OCI-LY7 (cell line): ENCODE measurements around the gene LCNL1. TPM values are rescaled to one million over a fixed set of nuclear protein-coding genes. Genes with fewer than 3 reads are reported as not detected.

Experiments
- BruUV-seq: library from RNA; stranded (reverse); fragments of 400-500 nt; replicated peaks from 2 replicates; lab custom pipeline; 2021; lab: Mats Ljungman, UMichigan
- CTCF ChIA-PET: fragments of 300-600 bp; sonication (Branson Sonifier 250); formaldehyde crosslinking; loops from one replicate; lab custom pipeline; 2022; ENCODE audit warnings: antibody characterized with exemption; ENCODE audit not compliant: unreplicated experiment; lab: Charles Lee
- POLR2A ChIA-PET: fragments of 300-600 bp; sonication (Branson Sonifier 250); formaldehyde crosslinking; loops from one replicate; lab custom pipeline; 2022; ENCODE audit warnings: antibody characterized with exemption; lab: Charles Lee
- DNase-seq: peaks from one replicate; pipeline ENCODE4 v3.0.0-alpha.2; 2015; ENCODE audit warnings: low spot score
- H2AFZ ChIP-seq: fragments of 200-600 bp; sonication (generic), shearing (Covaris generic); 2 replicates; pipeline ENCODE4 v1.6.1; 2014; ENCODE audit warnings: mild to moderate bottlenecking, antibody characterized with exemption, low read length, moderate library complexity
- H3K27ac ChIP-seq: fragments of 200-600 bp; sonication (generic); 2 replicates; pipeline ENCODE4 v1.5.1; 2014; ENCODE audit warnings: mixed run types, low read depth, mild to moderate bottlenecking, moderate library complexity, low read length, inconsistent platforms; ENCODE audit not compliant: poor library complexity, severe bottlenecking
- H3K36me3 ChIP-seq: fragments of 200-600 bp; sonication (generic); 2 replicates; pipeline ENCODE4 v1.6.1; 2014; ENCODE audit warnings: mild to moderate bottlenecking, antibody characterized with exemption, low read length, moderate library complexity, mixed read lengths; ENCODE audit not compliant: insufficient read depth
- H3K4me1 ChIP-seq: fragments of 200-600 bp; sonication (generic); 2 replicates; pipeline ENCODE4 v1.5.1; 2014; ENCODE audit warnings: mild to moderate bottlenecking, low read length; ENCODE audit not compliant: insufficient read depth, poor library complexity, severe bottlenecking
- H3K4me2 ChIP-seq: fragments of 200-600 bp; sonication (generic); 2 replicates; pipeline ENCODE4 v1.6.1; 2014; ENCODE audit warnings: mild to moderate bottlenecking, low read length
- H3K4me3 ChIP-seq: fragments of 200-600 bp; sonication (generic); 2 replicates; pipeline ENCODE4 v1.5.1; 2014; ENCODE audit warnings: mild to moderate bottlenecking, low read depth, low read length; ENCODE audit not compliant: poor library complexity, severe bottlenecking
- H3K79me2 ChIP-seq: fragments of 200-600 bp; sonication (generic); 2 replicates; pipeline ENCODE4 v1.6.1; 2016; ENCODE audit warnings: low read depth, mild to moderate bottlenecking, low read length, moderate library complexity, mixed read lengths; ENCODE audit not compliant: insufficient read depth
- H3K9me2 ChIP-seq: fragments of 200-600 bp; sonication (generic); 2 replicates; pipeline ENCODE4 v1.6.1; 2016; ENCODE audit warnings: mild to moderate bottlenecking, low read length, mixed read lengths; ENCODE audit not compliant: insufficient read depth
- H3K9me3 ChIP-seq: fragments of 200-600 bp; sonication (generic); 2 replicates; pipeline ENCODE4 v1.6.1; 2014; ENCODE audit warnings: mild to moderate bottlenecking, mixed run types, low read length, mixed read lengths
- H4K20me1 ChIP-seq: fragments of 200-600 bp; sonication (generic); 2 replicates; pipeline ENCODE4 v1.6.1; 2014; ENCODE audit warnings: mild to moderate bottlenecking, antibody characterized with exemption, low read length, moderate library complexity, mixed read lengths; ENCODE audit not compliant: insufficient read depth
- EZH2phosphoT487 ChIP-seq: fragments of 200-600 bp; sonication (generic); IDR thresholded peaks from 2 replicates; pipeline ENCODE4 v1.6.1; 2018; ENCODE audit warnings: low read depth, borderline replicate concordance, mild to moderate bottlenecking, mixed run types, antibody characterized with exemption, low read length, moderate library complexity, mixed read lengths
- intact Hi-C: fragments of 100-400 bp; cut with micrococcal nuclease; formaldehyde crosslinking; loops from one replicate; pipeline ENCODE4 v1.10.0; 2022; ENCODE audit not compliant: unreplicated experiment
- total RNA-seq, 2 experiments: library from RNA; depleted of rRNA in 1 of 2; stranded (reverse); fragments of >200 nt in 1 of 2; shearing (Covaris generic) in 1 of 2; gene quantifications; 2 replicates each; pipeline ENCODE4 v1.2.3, GENCODE V29; 2014 to 2022
- TF ChIP-seq, protein P1 (sequence below): fragments of 200-600 bp; sonication (generic); conservative IDR thresholded peaks from 2 replicates; pipeline ENCODE4 v1.5.1; 2014; ENCODE audit warnings: mild to moderate bottlenecking, antibody characterized with exemption, low read length, moderate library complexity, mixed read lengths

LCNL1 gene
- total RNA-seq, 2 experiments from 2014 or later: not detected

DNA sequence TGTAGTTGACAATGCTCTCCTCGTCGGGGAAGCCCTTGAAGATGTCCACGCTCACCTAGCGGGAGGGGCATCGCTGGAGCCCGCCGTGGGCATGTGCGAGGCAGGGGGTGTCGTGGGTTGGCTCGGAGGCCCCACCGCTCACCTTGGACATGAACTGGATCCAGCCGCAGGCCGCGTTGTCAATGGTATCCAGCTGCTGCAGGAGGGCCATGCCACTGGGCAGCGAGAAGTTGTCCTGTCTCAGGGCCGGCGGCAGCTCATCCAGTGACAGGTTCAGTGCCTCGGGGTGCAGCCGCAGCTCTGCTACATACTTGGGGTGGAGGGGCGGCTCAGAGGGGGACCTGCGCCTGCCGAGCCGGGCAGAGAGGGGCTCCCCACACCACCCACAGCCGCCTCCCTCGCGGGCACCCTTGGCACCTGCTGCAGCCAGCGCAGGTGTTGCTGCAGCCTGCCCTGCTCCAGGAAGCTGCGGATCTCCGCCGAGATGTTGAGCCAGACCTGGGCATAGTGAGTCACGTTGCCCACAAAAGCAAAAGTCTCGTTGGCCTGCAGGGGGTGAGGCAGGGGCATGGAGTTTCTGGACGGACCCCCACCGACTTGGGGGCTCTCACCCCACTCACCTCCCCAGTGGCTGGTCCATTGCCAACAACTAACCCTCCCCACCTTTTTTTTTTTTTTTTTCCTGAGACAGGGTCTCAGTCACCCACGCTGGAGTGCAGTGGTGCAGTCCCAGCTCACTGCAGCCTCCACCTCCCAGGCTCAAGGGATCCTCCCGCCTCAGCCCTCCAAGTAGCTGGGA is 36.2 kb downstream of the LCNL1 start:
- Histone ChIP-seq H3K4me2 (no peak overlapping the region), H2AFZ (no peak overlapping the region), H3K79me2 (no peaks in the 10 kb centered on the region), H3K36me3 (no peaks in the 10 kb centered on the region), H3K9me3 (no peaks in the 10 kb centered on the region), H3K4me3 (no peak overlapping the region), H3K9me2 (no peaks in the 10 kb centered on the region), H3K27ac (no peak overlapping the region), H4K20me1 (no peaks in the 10 kb centered on the region), H3K4me1 (peaks cover 10% of the 10 kb centered on the region)
- no TSS peak for BruUV-seq
- intact Hi-C loops: no loop called here
- no peak for TF ChIP-seq EZH2phosphoT487
- TF ChIP-seq, protein P1, sequence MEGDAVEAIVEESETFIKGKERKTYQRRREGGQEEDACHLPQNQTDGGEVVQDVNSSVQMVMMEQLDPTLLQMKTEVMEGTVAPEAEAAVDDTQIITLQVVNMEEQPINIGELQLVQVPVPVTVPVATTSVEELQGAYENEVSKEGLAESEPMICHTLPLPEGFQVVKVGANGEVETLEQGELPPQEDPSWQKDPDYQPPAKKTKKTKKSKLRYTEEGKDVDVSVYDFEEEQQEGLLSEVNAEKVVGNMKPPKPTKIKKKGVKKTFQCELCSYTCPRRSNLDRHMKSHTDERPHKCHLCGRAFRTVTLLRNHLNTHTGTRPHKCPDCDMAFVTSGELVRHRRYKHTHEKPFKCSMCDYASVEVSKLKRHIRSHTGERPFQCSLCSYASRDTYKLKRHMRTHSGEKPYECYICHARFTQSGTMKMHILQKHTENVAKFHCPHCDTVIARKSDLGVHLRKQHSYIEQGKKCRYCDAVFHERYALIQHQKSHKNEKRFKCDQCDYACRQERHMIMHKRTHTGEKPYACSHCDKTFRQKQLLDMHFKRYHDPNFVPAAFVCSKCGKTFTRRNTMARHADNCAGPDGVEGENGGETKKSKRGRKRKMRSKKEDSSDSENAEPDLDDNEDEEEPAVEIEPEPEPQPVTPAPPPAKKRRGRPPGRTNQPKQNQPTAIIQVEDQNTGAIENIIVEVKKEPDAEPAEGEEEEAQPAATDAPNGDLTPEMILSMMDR: no peak
- DNase-seq: no peak
- ChIA-PET CTCF (no interaction called here), POLR2A (interaction anchor here (0.6 kb wide), 2 partner anchors 26 to 352 kb away, joined by 3 to 4 read pairs; no protein-coding TSS in a partner anchor)

DNA sequence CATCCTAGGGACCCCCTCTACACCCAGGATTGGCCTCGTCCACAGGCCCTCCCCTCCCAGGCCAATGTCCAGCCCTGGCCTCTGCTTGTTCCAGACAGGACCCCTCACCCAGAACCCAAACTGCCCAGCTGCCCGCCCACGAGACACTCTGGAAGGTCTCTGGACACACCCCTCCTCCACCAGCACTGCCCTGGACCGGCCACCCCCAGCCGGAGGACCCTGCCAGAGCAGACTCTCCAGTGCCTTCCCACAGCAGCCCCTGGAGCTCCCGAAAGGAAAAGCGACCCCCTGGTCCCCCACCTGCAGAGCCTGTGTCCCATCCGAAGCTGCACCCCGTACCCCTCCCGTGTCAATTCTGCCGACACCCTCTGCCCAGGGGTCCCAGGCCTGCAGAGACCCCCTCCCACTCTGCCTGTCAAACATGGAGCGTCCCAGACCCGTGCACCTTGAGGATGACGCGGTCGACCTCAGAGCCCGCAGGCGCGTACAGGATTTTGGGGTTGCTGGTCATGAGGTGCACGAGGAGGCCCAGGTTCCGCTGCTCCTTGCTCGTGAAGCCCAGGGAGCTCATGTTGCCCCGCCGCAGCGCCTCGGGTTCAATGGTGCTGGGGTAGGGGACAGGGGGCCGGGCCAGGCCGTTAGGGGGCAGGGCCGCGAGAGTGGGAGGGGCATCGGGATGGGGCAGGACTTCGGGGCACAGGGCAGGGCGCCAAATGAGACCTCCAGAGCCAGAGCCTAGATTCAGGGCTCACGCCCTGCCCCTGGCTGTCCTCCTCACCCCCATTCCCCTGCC is 37.3 kb downstream of the LCNL1 start:
- H3K9me2 ChIP-seq: no peaks in the 10 kb centered on the region
- BruUV-seq: no TSS peak
- H4K20me1 ChIP-seq: no peaks in the 10 kb centered on the region
- H3K79me2 ChIP-seq: no peaks in the 10 kb centered on the region
- H3K9me3 ChIP-seq: no peaks in the 10 kb centered on the region
- H3K4me2 ChIP-seq: no peak overlapping the region
- no peak overlapping the region for H3K4me3 ChIP-seq
- DNase-seq: no peak
- H2AFZ ChIP-seq: no peak overlapping the region
- no peak overlapping the region for H3K27ac ChIP-seq
- ChIA-PET CTCF (no interaction called here), POLR2A (interaction anchor here (0.6 kb wide), 2 partner anchors 131 to 351 kb away, joined by 3 to 4 read pairs; no protein-coding TSS in a partner anchor)
- H3K36me3 ChIP-seq: no peaks in the 10 kb centered on the region
- TF ChIP-seq EZH2phosphoT487: no peak
- TF ChIP-seq, protein P1: no peak
- intact Hi-C loops: no loop called here
- peaks cover 14% of the 10 kb centered on the region for H3K4me1 ChIP-seq
